Middle frontal gyrus (tissue), 1 donor: Measurements from ENCODE around the gene KCNH2.

Experiments
- DNase-seq: peaks from one replicate; pipeline ENCODE4 v3.0.0-alpha.2; 2015; ENCODE audit warnings: low spot score; ENCODE audit errors: extremely low spot score

KCNH2 gene

GRCh38 chr7:150975536-150976319 is 2.4 kb downstream of the KCNH2 start:
- DNase-seq = no peak

GRCh38 chr7:150974468-150975391 is 3.4 kb downstream of the KCNH2 start:
- DNase-seq = no peak

- DNase-seq = no peak
These were observed 4.3 kb downstream of the KCNH2 start for GRCh38 chr7:150973571-150974451.

DNA sequence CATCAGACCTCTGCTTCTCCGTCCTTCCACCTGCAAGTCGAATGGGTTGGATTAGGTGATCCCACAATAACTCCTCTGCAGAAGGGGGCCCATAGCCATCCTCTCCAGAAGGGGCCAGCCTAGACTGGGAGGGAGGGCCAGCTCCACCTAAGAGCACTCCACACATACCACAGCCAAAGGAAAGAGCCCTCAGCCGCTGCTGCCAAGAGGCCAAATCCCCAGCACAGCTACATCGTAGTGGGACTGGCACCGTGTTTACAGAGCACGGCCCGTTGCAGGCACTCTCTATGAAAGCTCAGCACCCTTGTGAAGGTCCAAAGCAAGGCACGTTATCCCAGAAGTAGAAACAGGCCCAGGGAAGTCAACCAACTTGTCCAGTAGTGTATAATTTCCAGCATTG is 5.4 kb downstream of the KCNH2 start:
- DNase-seq = no peak

DNA sequence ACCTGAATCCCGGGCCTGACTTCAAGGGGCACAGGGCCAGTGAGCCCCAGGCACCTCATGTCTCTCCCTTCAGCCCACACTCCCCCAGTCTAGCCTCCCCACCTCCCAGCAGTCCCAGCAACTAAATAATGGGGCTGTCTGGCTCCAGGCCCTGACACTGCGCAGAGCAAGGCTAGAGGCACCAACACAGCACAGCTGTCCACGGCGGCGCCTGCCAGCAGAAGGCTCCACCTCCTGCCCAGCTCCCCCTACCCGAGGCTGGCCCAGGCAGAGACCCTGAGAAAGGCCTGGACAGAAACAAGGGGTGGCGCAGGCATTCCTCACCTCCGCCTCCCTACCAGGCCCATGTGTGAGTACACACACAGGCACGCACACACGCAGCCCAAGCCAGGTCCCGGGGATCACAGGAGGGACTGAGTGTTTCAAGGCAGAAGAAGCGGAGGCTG is 6.1 kb downstream of the KCNH2 start:
- DNase-seq = no peak

DNA sequence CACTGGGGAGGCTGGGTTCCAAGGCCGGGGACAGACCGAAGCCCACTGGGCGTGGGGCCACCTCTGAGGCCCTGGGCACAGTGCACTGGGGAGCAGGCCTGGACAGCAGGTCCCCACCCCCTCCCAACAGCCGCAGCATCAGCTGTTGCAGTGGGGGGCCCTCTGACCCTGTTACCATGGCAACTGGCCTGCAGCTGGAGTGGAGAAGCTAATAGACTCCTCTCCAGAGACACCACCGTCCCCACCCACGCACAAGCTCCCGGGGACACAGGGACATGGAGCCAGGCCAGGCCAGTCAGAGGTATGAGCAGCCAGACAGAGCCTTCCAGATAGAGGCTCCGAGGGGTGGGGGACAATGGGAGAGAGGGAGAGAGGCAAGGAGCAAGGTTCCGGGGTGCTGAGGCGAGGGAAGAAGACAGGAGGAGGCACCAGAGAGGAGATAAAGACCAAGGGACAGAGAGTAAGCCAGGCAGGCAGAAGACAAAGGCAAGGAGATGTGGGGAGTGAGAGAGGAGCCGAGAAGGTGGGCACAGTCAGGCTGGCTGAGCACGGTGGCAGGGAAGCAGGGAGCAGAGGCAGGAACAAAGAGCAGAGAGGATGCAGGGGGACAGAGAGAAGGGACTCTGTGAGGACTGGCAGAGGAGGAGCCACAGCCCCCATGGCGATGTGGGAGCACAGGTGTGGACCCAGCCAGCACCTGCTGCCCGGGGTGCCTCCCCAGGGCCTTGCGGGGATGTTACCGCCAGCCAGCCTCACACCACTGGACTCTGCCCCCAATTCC is 6.7 kb downstream of the KCNH2 start:
- no peak for DNase-seq

GRCh38 chr7:150970424-150970823 is 7.7 kb downstream of the KCNH2 start:
- DNase-seq = no peak

DNA sequence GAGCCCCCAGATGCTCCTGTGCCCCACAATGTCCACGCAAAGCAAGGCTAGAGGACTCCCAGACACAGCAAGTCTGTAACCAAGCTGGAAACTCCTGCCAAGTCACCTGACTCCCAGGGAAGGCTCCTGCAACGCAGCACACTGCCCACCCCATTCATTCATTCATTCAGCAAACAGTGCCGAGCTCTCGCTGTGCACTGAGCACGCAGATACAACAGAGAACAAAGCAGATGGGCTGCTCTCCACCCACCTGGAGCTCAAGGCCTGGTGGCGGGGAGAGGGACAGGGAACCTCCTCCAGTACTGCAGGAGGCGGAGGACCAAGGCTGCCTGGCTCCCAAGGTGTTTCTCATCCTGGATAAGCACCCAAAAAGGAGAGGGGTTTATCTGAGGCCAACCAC is 8.6 kb downstream of the KCNH2 start:
- DNase-seq = no peak

GRCh38 chr7:150968734-150969372 is 9.3 kb downstream of the KCNH2 start:
- no peak for DNase-seq

- no peak for DNase-seq
These were observed 9.9 kb downstream of the KCNH2 start for GRCh38 chr7:150968056-150968733.

DNA sequence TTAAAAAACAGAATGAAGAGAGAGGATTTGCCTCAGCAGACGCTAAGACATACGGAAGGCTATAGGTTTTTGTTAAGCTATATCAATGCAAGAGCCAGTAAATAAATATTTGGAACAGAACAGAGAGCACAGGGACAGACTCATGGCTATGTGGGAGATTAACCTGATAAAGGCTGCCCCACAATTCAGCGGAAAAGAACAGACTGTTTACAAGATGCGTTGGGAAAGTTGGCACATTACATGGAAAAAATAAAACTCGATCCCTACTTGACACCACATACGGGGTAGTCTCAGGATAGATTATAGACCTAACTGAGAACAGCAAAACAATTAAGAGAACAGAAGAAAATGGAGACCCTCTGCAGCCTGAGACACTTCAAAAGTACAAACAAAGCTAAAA is 10.8 kb downstream of the KCNH2 start:
- DNase-seq = no peak

- no peak for DNase-seq
These were observed 12.1 kb downstream of the KCNH2 start for GRCh38 chr7:150966002-150966401.

- no peak for DNase-seq
These were observed 12.8 kb downstream of the KCNH2 start for GRCh38 chr7:150965273-150965830.

DNA sequence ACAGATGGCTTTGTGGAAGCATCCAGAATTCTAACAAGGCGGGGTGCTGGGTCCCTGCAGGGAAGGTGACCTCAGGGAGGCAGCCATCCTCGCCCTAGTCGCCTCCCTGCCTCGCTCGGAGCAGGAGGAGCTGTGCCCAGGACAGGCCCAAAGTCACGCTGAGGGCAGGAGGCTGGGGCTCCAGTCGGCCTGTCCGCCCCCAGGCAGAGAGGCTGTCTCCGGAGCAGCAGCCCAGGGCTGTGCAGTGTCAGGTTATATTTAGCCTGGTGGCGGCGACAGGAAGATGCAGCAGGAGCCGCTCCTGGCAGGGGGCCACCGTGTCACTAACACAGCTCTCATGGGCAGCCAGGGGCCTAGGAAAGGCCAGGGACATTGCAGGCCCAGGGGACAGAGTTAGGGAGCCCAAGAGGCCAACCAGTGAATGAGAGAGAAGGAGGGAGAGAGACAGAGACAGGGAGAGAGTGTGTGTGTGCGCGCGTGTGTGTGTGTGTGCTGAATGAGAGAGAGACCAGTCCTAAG is 13.5 kb downstream of the KCNH2 start:
- DNase-seq = no peak

GRCh38 chr7:150963707-150964559 is 14.2 kb downstream of the KCNH2 start:
- no peak for DNase-seq

DNA sequence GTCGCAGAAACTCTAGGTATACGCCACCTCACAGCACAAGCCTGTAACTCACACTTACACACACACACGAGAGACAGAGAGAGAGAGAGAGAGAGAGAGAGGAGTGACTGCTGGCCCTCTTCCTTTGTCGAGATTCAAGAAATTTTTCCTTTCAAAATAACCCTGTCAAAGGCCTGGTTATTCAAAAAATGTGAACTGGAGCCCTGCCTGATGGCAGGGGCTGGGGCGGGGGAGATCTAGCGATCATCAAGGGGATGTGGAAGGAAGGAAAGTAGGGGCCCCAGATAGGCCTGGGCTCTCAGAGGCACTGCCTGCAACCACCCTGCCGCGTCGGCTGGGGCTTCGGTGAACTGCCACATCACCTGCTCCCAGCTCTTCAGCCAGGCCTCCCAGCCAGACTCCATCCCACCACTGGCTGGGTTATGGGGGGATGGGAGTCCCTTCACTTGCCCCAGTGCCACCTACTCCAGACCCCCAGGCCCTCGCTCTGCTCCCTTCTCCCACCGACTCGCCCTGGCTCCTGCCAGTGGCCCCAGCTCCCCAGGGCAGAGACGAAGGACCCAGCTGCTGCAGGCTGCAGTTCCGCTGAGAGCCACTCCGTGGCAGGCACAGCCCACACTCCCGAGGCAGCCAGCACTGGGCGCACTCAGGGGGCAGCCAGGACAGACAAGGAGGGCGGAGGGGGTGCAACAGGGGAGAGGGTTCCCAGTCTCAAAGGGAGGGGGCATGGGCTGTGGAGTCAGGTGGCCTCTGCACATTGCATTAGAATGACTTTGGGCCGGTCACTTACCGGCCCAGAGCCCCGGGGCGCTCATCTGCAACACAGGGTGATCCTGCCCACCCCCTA is 15.3 kb downstream of the KCNH2 start:
- no peak for DNase-seq

DNA sequence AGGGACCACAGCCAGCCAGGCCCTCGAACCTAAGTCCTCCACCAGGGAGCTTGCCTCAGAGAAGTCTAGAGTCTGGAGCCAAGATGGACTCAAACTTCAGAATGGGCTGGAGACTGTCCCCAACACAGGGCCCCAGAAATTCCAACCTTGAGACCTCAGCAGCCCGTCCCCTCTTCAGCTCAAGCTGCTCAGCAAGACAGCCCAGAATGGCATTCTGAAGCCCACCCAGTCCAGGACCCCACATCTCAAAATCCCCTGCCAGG is 15.9 kb downstream of the KCNH2 start:
- DNase-seq = no peak
